Measurements from ENCODE around the gene TAAR6. TPM values are rescaled to one million over a fixed set of nuclear protein-coding genes. Genes with fewer than 3 reads are reported as not detected.

Gene TAAR6
- total and polyA plus RNA-seq, 2 of the 8 experiments (the other 6 are each of a cell fraction or from before 2014, with no cell fraction given) = 0.06 TPM; not detected in 1

- Histone ChIP-seq H3K4me1 (replicated peaks in 1 of 4; ENCODE audit: control insufficient read depth in 3 of 4, insufficient read depth in 4 of 4, low read length in 3 of 4) (peaks cover 2 to 7% (median 5%) of the 10 kb centered on the region in 4 experiments; a peak in 5 of 7 replicates), H3K4me3 (ENCODE audit: extremely low read depth in 1 of 4, insufficient read depth in 2 of 4, low read depth in 3 of 4, low read length in 4 of 4) (no peak overlapping the region), H4K91ac (replicated peaks; ENCODE audit: insufficient read length, low read length) (no peak overlapping the region), H3K79me2 (ENCODE audit: control insufficient read depth in 1 of 2, insufficient read depth in 2 of 2, low read length in 2 of 2) (no peaks in the 10 kb centered on the region), H3K4ac (replicated peaks; ENCODE audit: insufficient read length, low read depth, low read length) (no peak overlapping the region), H3K23ac (ENCODE audit: insufficient read length) (no peak overlapping the region), H2AFZ (ENCODE audit: low read length) (no peak overlapping the region), H2AK5ac (ENCODE audit: low read depth, low read length) (no peak overlapping the region), H4K20me1 (replicated peaks in 1 of 2; ENCODE audit: control insufficient read depth in 1 of 2, insufficient read depth in 2 of 2, low read length in 2 of 2) (no peaks in the 10 kb centered on the region), H2BK20ac (ENCODE audit: low read length) (no peak overlapping the region), H3K14ac (ENCODE audit: insufficient read length) (no peak overlapping the region), H4K8ac (ENCODE audit: extremely low read depth, insufficient read depth, low read length) (no peak overlapping the region), H3K79me1 (ENCODE audit: low read depth, low read length) (no peaks in the 10 kb centered on the region), H2BK5ac (ENCODE audit: low read depth, low read length) (no peak overlapping the region), H2BK12ac (ENCODE audit: low read depth, low read length) (no peak overlapping the region), H3K27me3 (replicated peaks in 1 of 4; ENCODE audit: control insufficient read depth in 3 of 4, extremely low read depth in 1 of 4, insufficient read depth in 3 of 4, low read length in 3 of 4) (no peaks in the 10 kb centered on the region), H3K36me3 (ENCODE audit: control insufficient read depth in 2 of 4, insufficient read depth in 4 of 4, low read length in 3 of 4) (no peaks in the 10 kb centered on the region), H3K27ac (ENCODE audit: low read depth, low read length) (no peak overlapping the region), H3K9ac (replicated peaks in 1 of 4; ENCODE audit: extremely low read depth in 1 of 4, low read depth in 3 of 4, low read length in 3 of 4) (no peak overlapping the region; a peak in 1 of 7 replicates), H2BK120ac (replicated peaks; ENCODE audit: low read depth, low read length) (no peak overlapping the region), H3K56ac (replicated peaks; ENCODE audit: insufficient read length, low read depth, low read length) (no peak overlapping the region), H3K18ac (ENCODE audit: extremely low read depth, low read length) (no peak overlapping the region), H3K23me2 (ENCODE audit: low read depth, low read length) (no peaks in the 10 kb centered on the region), H4K5ac (ENCODE audit: insufficient read length, low read depth, low read length) (no peak overlapping the region), H3K4me2 (ENCODE audit: insufficient read depth in 1 of 2, low read depth in 2 of 2, low read length in 2 of 2) (no peak overlapping the region), H2BK15ac (ENCODE audit: low read length) (no peak overlapping the region), H3K9me3 (ENCODE audit: insufficient read depth in 2 of 2, low read depth in 1 of 2, low read length in 1 of 2) (no peaks in the 10 kb centered on the region)
- DNase-seq (ENCODE audit: low read depth in 1 of 2, low spot score in 2 of 2) (no peak), FAIRE-seq (peak; percentile 71)
- 86% methylated on average over 4 of the region's 4 CpGs; no CpG with 5 or more reads in 1 of the 2 experiments for WGBS, 2 experiments (ENCODE audit: extremely low coverage in 1 of 2, insufficient coverage in 1 of 2, insufficient read length in 1 of 2, insufficient replicate concordance in 2 of 2, low coverage in 1 of 2, low lambda C conversion rate in 2 of 2, missing lambda C conversion rate in 1 of 2)
- CTCF ChIA-PET (ENCODE audit: partially characterized antibody) = interaction anchor here (1.2 kb wide), 1 partner anchor 144 kb away, joined by 3 read pairs; no protein-coding TSS in a partner anchor
- POLR2A ChIA-PET (ENCODE audit: partially characterized antibody) = no interaction called here
- TF ChIP-seq TEAD4 (IDR thresholded peaks at IDR 0.05; ENCODE audit: low read depth, low read length) (0 out of 2 replicates have a peak, but pooled peaks have one; percentile 36), HDAC2 (IDR thresholded peaks at IDR 0.05; ENCODE audit: borderline replicate concordance in 1 of 2, low read depth in 2 of 2, low read length in 2 of 2) (0 out of 4 replicates have a peak, but pooled peaks of 1 of the 2 experiments have one; percentile 29)
- TF ChIP-seq, protein P1, sequence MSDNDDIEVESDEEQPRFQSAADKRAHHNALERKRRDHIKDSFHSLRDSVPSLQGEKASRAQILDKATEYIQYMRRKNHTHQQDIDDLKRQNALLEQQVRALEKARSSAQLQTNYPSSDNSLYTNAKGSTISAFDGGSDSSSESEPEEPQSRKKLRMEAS (IDR thresholded peaks at IDR 0.05) = no peak
Observed at GRCh38 chr6:132548746-132549463, 21.2 kb upstream of the TAAR6 start.
